GM18508 (cell line): ENCODE measurements around the gene KIAA1217.

Experiments
- ATAC-seq: cut with Tn5 transposase; IDR thresholded peaks from one replicate; pipeline ENCODE4 v1.9.1; 2021; ENCODE audit warnings: moderate number of reproducible peaks; ENCODE audit not compliant: insufficient read depth, unreplicated experiment

The KIAA1217 gene

DNA sequence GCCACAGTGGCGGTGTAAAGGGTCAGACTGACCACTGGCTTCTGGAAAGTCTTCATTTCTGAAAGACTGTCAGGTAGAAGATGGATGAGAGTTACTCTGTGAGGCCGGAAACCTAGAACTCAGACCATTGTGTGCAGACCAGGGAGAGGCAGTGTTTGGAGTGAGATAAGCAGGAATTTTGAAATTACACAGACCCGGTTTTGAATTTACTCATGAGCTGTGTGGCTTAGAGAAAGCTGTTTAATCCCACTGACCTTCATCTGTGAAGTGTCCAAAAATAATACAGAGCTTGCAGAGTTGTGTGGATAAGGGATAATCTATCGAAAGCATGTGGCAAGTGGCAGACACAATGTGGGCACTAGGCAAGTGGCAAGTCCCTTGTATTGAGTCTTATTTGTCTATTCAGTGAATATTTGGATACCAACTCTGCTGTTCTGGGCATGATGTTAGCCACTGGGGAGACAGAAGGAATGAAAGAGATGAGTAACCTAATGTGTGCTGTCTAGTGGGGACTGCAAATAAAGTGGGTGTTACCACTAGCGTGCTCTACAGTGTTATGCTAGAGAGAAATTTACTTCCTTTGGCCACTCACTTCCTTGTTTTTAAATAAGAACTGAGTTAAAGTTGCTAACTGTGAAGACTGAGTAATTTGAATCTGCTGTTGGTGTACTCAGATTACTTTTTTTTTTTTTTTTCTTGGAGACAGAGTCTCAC is 69.4 kb downstream of the KIAA1217 start:
- ATAC-seq, result no peak

DNA sequence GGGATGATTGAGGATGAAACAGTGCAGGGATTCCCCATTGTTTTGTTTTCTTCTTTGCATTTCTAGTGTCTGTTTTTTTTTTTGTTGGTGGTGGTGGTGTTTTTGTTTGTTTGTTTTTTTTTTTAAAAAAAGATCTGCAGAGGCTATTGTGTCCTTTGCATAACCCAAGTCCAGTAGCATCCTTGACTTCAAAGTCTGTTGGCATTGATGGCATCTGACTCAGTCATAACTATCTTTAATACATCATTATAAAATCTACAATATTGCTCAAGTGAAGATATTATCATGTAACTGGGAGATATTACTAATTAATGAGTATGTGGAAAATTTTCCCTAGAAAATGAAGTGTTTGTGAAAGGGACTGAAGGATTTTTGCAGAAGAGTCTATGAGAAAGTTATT is 70.2 kb downstream of the KIAA1217 start:
- ATAC-seq, result no peak

DNA sequence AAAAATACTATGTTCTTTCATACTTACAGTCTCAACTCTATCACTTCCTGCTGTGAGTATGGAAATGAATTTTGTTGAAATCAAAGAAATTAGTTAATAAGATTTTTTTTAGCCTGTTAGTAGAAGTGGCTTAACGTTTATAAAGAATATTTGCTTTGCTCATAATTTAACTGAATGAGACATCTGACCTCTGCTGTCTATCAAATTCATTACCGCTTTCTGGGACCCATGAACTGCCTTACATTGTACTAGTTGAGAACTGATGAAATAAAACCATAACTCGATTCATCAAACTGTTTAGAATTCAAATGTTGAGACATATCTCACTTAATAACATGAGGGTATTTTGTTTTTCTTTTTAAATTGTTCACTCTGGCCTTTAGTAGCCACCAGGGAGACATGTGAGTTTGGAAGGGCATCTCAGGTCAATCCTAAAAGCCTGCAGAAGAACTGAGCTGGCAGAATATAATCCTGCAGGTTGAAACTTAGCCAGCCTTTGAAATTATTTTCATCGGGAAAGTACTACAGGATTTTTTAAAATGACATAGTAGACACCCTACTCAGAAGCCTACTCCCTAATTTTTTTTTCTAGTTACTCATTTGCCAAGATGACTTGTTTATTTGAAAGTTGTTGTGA is 78.7 kb downstream of the KIAA1217 start:
- ATAC-seq, result no peak

DNA sequence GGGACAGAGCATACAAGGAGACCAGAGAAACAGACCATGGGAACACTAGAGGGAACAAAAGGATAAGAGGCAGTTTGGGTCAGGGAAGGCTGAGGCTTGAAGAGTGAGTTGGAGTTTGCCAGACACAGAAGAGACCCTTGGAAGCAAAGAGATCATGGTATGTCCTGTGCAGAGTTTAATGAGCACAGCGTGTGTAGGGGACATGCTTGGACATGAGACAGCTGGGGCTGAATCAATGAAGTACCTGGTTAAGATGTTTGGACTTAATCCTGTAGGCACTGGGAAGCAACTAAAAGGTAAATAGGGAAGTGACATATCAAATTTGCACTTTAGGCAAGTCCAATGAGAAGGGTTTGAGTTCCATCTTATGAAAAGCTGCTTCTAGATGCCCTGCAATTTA is 79.6 kb downstream of the KIAA1217 start:
- no peak for ATAC-seq

DNA sequence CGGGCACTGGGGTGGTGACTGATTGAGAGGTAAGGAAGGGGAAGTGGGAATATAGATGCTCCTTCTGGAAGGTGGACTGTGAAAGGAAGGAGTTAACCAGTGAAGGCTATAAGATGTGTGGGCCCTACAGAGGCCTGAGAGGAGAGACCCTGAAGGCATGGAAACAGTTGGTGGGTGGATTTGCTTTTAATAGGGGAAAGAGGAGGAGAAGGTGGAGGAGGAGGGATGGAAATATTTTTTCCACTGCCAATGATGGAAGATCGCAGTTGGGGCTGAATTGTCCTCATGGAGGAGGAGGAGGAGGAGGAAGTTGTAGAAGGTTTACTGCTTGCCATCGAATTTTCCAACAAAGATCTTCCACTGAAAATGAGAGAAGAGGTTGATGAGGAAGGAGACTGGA is 80.3 kb downstream of the KIAA1217 start:
- no peak for ATAC-seq

DNA sequence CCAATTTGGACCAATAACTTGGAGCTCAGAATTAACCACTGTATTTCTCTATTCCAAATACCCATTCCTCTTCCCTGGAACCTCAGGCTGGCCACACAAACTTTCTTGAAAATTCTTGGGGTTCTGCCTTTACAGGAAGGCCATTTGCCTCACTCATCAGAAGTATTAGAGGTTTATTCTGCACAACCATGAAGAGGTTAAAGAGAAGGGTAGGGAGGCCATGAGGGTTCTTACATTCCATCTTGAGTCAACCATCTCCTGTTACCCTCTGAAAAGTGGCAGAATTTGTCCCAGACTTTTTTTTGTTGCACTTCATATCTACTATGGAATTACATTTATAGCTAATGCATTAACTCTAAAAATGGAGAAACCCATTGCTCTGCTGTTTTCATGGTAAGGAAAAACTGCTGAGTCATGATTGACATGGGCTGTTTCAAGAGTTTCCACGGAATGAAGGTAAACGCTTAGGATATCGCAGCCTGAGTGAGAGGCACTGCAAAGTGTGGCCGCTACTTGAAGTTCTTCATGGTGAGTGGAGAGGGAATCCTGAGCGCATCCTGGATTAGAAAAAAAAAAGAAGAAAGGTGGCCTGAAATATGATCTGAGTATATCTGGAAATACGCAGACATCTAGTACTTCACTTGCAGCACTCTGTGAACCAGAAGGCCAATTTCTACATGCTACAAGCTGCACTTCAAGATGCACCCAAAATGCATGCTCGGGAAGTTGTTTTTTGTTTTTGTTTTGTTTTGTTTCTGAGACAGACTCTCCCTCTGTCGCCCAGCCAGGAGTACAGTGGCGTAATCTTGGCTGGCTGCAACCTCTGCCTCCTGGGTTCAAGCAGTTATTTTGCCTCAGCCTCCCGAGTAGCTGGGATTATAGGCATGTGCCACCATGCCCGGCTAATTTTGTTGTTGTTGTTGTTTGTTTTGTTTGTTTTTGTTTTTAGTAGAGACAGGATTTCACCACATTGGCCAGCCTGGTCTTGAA is 83.7 kb downstream of the KIAA1217 start:
- ATAC-seq, result no peak

DNA sequence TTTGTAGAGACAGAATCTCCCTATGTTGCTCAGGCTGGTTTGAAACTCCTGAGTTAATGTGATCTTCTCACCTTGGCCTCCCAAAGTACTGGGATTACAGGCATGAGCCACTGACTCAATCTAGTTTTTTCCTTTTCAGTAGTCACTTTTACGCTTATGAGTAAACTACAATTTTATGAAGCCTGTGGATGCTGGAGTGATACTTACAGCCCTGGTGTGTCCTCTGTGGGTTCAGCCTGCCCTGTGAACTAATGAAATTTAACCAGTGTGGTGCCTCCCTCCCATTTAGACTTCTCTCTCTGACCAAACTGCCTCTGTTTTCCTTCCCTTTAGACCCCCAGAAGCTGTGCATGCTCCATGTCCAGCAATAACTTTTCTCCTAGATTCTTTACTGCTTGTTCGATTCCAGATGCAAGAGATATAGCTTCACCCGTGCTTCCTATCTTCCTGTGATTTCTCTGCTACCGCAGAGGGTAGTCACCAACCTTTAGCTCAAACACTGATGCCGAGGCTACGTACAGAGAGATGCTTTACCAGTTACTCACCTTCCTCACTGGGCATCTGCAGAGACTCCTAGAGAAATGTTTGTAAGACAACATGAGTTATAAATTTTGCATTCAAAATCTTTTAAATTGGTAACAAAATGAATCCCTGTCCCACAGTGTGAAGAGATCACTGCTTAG is 90.8 kb downstream of the KIAA1217 start:
- ATAC-seq, result no peak

DNA sequence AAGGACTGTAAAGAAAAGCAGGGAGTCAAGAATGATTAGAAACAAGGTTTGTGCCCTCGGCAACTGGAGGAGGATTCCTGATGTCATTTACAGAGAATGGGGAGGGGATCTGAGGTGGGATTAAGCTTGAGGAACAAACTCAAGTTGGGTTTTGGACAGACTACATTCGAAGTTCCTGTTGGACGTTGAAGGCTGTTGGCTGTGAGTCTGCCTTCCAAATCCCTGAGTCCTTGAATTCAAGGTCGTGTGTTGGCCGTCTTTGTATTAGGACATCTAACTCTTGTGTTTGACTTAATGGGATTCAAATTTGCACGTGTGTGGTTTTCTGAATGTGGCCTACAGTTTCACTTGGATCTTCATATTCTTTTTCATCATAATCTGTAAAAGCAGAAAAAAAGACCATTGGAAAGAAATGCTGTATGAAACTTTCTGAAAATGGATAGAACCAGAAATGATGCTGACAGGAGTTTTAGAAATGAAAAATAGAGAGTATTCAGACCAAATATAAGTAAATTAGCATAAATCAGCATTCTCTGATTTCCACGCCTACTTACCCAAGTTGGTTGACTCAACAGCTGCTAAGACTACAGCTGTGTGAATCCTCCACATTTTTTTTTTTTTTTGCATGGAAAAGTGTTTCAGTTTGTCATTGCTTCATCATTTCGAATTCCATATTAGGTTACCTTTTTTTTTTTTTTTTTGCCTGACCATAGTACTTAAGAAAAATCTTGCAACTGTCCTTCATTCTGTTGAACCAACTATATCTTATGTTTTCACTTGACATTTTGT is 94.8 kb downstream of the KIAA1217 start:
- no peak for ATAC-seq

DNA sequence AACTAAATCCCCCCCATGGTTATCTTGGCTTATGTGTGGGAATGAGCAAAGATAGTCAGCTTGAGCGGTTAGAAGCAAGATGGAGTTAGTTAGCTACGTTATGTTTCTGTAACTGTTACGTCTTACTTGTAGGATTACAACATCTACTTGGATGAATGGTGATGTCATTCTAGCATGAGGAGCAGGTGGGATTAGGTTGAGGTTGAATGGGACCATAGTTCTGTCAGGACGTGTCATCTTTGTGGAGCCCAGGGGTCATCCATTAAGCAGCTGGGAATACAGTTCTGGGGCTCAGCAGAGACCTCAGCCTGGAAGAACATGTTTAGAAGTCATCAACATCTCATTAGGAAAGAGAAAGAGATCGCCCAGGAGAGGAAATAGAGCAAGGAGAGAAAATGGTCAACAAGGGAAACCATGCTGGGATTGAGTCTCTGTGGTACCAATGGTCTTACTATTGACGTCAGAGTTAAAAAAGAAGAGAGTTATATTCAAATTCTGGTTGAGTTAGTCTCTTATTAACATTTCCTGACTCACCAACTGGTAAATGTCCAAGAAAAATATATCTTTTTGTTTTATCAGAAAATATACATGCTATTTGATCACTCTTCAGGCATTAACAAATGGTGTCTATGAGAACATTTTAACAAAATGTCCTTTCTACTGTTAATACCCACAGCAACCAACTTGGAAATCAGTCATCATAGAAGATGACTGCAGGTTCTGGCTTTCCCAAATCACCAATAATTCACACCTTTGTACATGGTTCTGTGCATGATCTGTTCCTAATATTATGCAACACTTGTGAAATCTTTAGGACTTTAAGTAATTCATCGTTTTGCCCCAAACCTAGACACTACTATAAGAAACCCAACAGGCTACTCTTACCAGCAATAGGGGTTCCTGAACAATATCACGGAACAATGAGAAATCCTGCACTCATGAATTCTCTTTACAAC is 96.9 kb downstream of the KIAA1217 start:
- no peak for ATAC-seq

DNA sequence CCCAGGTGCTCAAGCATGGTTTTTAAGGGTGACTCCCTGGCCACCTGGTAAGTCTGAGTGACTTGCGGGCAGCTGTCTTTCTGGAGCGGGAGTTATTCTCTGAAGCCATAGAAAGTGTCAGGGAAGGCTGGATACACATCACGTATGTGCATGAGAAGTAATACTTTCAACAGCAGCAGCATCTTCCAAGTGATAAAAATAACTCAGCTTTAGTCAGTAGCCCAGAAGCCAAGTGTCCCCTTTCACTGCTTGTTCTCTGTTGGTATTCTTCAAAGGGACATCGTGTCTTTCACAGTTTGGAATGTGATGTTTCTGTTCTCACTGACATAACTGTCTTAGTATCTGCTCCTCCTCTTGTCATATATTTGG is 97.6 kb downstream of the KIAA1217 start:
- no peak for ATAC-seq

DNA sequence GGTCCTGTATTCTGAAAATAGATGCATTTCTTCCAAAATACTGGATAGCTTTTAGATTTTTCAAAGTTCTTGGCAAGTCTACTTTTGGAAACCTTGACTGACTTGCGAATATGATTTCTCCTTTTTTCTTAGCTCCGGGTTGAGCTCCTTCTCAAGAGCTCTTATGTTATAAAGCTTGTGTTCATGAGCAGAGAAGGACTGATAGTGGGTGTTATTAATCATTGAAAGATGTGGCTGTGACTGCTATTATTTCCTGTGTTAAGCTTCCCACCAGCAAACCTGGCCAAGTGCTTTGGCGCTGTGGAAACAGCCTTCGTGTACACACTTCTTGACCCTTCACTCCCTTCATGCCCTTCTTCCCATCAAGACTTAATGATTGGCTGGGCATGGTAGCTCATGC is 98.2 kb downstream of the KIAA1217 start:
- no peak for ATAC-seq

DNA sequence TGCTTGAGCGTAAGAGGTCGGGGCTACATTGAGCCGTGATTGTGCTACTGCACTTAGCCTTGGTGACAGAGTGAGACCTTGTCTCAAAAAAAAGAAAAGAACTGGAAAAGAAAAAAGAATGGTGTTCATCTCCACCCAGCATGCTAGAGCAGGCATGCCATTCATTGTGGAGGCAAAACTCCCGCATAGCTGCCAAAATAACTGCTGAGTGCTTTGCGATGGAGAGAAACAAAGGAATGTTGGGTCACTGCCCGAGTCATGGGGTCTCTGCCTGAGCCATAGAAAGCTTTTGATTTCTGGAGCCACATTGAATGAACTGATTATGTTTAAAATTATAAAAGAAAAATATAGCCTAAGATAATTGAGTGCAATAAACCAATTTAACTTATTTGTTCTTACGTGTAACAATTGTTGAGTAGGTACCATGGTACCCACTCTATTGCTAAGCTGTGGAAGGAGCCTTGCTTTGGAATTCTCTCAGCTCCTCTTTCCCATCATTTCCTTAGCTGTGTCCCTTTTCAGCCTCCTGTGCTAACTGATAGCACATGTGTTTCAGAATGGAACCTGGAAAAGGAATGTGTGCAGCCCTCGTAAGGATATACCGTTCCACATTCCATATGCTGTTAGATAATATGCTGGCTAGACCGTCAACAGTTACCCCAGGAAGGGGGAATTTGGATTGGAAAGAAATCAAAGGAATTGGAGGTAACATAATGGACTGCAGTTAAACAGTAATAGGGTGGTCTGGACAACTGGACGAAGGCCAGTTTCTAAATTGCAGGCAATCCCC is 99.0 kb downstream of the KIAA1217 start:
- ATAC-seq, result no peak

DNA sequence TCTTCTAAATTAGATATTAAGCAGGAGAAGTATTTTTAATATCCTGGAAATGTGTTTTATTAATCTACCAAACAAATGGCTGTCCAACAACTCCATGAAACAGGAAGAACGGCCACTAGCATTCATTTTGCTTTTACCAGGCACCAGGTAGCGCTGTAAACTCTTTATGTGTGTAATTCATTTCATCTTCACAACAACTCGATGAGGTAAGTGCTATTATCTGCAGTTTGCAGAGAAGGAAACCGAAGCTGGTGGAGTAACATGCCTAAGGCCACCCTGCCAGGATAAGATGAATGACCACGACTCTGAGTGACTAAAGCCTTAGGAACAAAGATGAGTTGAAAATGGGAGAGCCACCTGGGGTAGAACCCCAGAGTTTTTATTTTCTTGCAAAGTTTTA is 101.2 kb downstream of the KIAA1217 start:
- ATAC-seq, result no peak

DNA sequence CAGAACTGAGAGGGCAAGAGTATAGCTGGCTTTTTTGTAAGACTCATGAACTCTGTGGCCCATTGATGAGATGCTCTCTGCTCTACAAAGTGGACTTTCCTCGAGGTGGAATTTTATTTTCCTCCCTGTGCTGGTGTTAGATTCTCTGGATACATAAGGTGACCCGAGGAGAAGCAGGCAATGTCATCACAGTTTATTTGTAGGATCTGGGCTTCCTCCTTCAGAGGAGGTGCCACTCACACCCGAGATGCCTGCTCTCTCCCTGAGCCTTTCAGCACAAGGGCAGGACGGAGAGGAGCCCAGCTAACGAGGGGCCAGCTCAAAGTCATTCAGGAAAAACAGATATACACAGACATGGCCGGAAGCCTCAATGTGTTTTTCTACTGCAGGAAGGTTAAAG is 103.0 kb downstream of the KIAA1217 start:
- no peak for ATAC-seq

DNA sequence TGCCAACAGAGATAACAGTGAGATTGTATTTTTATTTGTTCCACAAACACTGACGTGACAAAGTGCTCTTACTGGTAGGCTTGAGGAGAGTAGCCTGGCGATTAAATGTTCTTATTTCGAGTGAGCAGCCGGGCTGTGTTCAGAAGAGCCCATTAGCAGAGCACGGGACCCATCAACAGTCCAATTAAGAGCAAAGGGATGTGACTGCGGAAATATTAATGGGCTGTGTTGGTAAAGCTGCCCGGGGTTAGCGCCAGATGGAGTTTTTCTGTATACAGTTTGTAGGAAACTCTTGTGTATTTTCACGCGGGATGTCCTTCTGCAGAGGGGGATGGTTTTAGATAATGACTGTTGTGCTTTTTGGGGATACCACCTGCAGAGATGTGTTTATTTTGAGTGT is 104.3 kb downstream of the KIAA1217 start:
- ATAC-seq, result no peak

DNA sequence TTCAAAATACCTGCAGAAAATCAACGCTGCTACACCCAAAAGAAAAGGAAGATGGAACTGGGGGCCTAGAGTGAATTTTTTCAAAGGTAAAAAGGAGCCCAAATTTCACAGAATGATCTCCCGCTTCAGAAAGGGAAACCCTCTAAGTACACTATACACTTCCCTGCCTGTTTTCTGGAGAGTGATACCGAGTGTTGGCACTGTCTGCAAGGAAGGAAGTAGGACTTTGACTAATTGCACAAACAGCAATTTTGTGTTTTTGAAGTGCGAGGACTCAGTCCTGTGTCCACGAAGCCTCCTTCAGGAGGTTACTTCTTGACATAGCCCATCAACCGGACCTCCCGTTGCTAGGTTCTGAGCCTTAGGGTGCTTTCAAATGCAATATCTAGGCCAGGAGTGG is 106.3 kb downstream of the KIAA1217 start:
- no peak for ATAC-seq

DNA sequence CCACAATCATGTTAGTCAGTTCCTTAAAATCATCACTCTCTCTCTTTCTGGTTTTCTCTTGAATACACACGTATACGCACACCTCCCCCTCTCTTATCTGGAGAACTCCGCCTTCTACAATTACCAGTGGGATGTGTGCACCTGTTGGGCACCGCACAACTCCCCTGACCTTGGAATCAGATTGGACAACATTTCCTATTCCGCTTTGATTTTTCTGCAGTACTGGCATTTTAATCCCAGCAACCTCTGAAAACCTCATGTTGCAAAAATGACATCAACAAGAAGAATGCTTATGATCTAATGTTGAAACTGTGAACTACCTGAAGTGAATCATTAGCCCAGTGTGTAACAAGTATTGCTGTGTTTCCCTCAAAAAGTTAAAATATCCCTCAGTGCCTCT is 109.6 kb downstream of the KIAA1217 start:
- ATAC-seq, result no peak

DNA sequence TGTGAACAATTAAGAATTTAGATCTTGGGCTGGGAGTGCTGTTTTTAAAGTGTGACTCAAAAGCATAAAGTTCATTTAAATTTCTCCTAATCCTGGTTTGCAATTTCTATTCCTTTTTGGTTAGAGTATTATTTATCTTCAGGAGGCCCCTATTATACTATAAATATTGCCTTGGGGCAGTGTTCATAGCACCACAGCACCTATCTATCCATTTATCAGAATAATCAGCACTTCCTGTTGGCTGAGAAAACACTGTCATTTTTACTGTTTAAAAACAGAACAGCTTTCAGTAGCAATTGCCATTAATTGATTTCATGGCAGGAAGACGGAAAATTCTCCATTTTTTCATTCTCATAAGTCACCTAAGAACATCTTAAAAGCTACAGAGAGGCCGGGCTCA is 111.4 kb downstream of the KIAA1217 start:
- ATAC-seq, result no peak
